NK-92 (cell line): ENCODE data around the gene PIMREG.

Experiments used
- DNase-seq: peaks from one replicate; lab custom pipeline; 2025; ENCODE audit not compliant: unreplicated experiment; lab: John Stamatoyannopoulos, UW

The PIMREG gene

GRCh38 chr17:6437956-6438355, 6.3 kb upstream of the PIMREG start:
- DNase-seq, result no peak

GRCh38 chr17:6439951-6440350, 4.3 kb upstream of the PIMREG start:
- DNase-seq, result no peak

GRCh38 chr17:6442775-6443174, 1.5 kb upstream of the PIMREG start:
- no peak for DNase-seq

GRCh38 chr17:6444571-6445335, 498 bp downstream of the PIMREG start:
- DNase-seq, result no peak

GRCh38 chr17:6446516-6447100, 2.4 kb downstream of the PIMREG start:
- no peak for DNase-seq

- DNase-seq, result no peak
Observed at GRCh38 chr17:6448473-6448872, 4.2 kb downstream of the PIMREG start.

GRCh38 chr17:6449307-6449706, 5.1 kb downstream of the PIMREG start:
- DNase-seq, result no peak

GRCh38 chr17:6450926-6451832, 6.9 kb downstream of the PIMREG start:
- DNase-seq, result no peak

GRCh38 chr17:6452471-6453266, 8.4 kb downstream of the PIMREG start:
- DNase-seq, result no peak

- no peak for DNase-seq
Observed at GRCh38 chr17:6453279-6454024, 9.2 kb downstream of the PIMREG start.

- DNase-seq, result no peak
Observed at GRCh38 chr17:6454495-6455320, 10.5 kb downstream of the PIMREG start.

GRCh38 chr17:6455321-6455705, 11.1 kb downstream of the PIMREG start:
- DNase-seq, result no peak

- DNase-seq, result no peak
Observed at GRCh38 chr17:6456321-6456720, 12.1 kb downstream of the PIMREG start.

GRCh38 chr17:6456914-6457687, 12.8 kb downstream of the PIMREG start:
- DNase-seq, result no peak

GRCh38 chr17:6457688-6458459, 13.6 kb downstream of the PIMREG start:
- no peak for DNase-seq

- no peak for DNase-seq
Observed at GRCh38 chr17:6458460-6458950, 14.2 kb downstream of the PIMREG start.

- no peak for DNase-seq
Observed at GRCh38 chr17:6460531-6461161, 16.4 kb downstream of the PIMREG start.
